Measurements from ENCODE around the gene PERCC1.

The PERCC1 gene

DNA sequence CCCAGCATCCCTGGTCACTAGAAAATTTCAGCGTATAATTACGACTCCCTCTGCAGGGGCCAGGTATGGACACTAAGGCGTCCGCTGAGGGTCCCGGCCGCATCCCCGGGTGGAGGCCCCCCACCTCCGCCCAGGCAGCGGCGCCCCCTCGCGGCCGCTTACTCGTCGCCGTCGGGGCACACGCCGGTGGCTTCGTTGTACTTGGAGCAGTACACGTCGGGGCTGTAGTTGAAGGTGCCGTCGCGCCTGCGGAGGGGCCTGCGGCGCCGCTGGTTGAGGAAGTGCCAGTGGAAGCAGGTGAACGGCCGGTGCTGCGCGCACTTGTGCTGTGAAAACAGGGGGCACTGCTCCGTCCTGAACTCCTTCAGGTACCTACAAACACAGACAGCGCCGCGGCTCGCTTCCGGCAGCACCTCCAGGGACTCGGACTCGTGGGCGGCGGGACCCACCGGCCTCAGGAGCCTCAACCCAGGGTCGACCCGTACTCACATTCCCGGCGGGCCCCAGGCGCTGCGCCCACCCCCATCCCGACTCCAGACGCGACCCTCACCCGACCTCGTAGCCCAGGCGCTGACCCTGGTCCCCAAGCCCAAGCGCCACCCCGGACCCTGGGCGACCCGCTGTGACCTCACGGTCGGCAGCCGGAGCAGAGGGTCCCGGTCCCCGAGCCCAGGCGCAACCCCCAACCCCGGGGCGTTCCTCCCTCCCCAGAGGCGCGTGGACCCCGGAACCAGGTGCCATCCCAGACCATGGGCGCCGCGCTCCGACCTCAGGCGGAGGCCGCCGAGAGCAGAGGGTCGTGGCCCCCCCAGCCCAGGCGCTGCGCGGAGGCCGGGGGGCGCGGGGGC lies 17.0 kb upstream of the PERCC1 start:
- DNase-seq, result peak; percentile 79

DNA sequence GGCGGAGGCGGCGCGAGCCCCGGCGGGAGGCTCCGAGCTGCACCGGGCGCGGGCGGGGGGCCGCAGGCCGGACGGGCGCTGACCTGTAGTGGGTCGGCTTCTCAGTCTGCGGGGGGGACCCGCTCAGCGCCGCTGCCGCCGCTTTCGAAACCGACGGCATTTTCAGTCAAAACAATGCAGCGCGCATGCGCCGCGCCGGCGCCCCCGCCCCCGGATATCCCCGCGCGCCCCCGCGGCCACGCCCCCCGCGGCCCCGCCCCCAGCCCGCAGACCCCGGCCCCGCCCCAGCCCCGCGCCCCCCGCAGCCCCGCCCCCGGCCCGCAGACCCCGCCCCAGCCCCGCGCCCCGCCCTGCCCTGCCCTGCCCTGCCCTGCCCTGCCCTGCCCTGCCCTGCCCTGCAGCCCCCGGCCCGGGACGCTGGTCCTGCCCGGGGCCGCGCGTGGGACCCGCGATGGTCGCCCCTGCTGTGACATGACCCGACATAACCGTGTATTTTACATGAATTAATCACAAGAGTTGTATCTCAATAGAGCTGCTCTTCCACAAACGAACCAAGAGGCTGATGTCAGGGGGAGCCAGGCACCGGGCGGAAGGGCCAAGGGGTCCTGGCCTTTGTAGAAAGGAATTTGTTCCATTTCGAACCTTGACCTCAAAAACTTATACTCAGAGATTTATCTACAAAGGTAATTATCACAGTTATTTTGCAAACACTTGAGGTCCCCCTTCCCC lies 16.2 kb upstream of the PERCC1 start, which contains the start of gene UNKL:
Gene UNKL, minus strand, starts transcription at position 173 of the 729 bp plus-strand sequence. Its CDS starts 13 bp downstream, at position 160.
- DNase-seq, result peak; percentile 69

DNA sequence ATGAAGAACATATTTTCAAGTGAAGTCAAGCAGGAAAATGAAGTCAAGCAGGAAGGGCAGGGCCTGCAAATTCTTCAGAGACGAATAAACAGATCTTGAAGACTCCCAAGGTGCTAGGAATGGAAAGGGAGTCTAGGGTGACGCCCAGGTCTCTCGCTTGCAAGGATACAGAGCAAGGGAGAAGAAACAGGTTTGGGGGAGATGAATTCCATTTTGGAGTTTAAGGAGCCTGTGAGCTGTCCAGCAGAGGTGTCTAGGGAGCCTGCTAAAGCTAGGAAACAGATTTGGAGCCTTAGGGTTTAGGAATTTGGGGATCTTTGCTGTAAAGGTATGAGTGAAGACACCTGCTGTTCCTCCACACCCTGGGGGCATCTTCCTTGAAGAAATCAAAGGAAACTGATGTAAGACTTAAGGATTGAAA lies 14.3 kb upstream of the PERCC1 start:
- DNase-seq, result no peak

- DNase-seq, result no peak
Measured at GRCh38 chr16:1420111-1420539, 10.8 kb upstream of the PERCC1 start.

DNA sequence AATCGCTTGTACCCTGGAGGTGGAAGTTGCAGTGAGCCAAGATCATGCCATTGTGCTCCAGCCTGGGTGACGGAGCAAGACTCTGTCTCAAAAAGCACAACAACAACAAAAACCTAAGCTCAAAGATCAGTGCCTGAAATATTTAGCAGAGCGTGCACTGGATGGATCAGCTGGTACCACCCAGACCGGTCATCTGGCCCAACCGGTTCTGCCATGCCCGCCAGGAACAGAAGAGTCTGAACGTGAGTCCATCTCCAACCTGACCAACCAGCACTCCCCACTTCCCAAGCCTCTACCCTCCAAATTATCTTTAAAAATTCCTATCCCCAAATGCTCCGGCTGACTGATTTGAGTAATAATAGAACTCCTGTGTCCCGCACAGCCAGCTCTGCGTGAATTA lies 8.8 kb upstream of the PERCC1 start:
- no peak for DNase-seq

GRCh38 chr16:1424028-1424427 lies 6.8 kb upstream of the PERCC1 start:
- DNase-seq, result no peak

DNA sequence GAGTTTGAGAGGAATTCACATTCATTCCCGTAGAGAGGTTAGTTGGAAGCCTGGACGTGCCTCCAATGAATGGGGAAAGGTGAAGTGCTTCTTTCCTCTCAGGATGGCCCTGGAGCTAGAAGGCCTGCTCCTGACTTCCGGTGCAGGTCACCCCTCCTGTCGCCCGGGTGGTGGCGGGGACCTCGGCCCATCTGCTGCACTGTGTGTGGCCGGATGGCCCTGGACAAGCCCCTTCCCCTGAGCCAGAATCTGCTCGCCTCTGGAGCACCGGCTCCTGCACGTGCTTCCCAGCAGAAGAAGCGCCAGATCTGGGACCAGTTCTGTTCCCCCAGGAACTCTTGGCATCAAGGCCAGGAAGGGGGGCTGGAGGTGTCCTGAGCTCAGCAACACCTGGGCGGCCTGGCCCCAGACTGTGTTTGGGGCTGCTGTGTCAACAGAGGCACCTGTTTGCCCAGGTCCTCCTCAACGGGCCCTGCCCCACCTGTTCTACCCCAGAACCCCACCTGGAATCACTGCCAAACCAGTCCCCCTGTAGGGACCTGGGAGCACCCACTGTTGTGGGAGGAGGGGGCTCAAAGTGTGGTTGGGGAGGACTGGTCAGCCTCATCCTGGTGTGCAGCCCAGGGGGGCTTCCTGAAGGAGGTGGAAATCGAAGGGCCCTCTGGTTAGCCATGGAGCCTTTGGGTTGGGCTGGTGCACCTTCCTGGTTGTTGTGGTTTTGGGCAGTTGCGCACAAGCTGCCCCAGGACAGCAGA lies 5.1 kb upstream of the PERCC1 start:
- DNase-seq, result no peak

DNA sequence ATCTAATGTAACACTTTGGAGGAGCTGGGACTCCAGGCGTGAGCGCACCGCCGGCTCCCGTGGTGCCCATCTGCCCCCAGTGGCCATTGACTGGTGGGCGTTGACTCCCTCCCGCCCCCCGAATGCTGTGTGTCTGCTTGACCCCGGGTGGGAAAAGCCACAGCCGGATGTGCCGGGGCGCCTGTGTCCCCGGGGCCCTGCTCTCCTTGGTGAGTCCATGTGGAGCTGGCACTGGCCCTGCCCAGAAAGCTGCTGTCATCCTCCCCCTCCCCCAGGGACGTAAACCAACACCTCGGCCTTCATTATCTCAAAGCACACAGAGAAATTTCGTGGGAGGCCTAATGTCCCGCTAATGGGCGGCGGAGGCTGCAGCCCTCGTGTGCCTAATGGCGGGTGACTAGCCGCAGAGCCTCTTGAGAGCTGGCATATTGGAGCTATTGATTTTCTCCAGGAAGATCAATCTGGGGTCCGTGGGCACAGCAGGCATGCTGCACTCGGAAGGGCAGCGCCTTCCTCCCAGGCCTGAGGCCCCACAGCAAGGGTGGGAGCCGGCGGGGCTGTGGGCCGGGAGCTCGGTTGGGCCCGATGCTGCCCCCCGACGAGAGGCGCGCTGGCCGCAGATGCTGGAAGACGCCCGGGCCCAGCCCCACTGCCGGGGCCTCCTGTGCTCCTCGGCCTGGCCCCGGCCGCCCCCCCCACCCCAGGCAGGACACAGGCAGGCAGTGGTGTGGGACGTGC lies 4.0 kb upstream of the PERCC1 start:
- no peak for DNase-seq

- no peak for DNase-seq
Measured at GRCh38 chr16:1427473-1428461, 3.1 kb upstream of the PERCC1 start.

- peak; percentile 68 for DNase-seq
Measured at GRCh38 chr16:1428511-1428910, 2.4 kb upstream of the PERCC1 start.

- DNase-seq, result no peak
Measured at GRCh38 chr16:1429012-1429411, 1.9 kb upstream of the PERCC1 start.

GRCh38 chr16:1429631-1430030 lies 1.2 kb upstream of the PERCC1 start:
- DNase-seq, result no peak

- DNase-seq, result no peak
Measured at GRCh38 chr16:1430214-1430758, 592 bp upstream of the PERCC1 start.

- no peak for DNase-seq
Measured at GRCh38 chr16:1431497-1432270, 806 bp downstream of the PERCC1 start.

DNA sequence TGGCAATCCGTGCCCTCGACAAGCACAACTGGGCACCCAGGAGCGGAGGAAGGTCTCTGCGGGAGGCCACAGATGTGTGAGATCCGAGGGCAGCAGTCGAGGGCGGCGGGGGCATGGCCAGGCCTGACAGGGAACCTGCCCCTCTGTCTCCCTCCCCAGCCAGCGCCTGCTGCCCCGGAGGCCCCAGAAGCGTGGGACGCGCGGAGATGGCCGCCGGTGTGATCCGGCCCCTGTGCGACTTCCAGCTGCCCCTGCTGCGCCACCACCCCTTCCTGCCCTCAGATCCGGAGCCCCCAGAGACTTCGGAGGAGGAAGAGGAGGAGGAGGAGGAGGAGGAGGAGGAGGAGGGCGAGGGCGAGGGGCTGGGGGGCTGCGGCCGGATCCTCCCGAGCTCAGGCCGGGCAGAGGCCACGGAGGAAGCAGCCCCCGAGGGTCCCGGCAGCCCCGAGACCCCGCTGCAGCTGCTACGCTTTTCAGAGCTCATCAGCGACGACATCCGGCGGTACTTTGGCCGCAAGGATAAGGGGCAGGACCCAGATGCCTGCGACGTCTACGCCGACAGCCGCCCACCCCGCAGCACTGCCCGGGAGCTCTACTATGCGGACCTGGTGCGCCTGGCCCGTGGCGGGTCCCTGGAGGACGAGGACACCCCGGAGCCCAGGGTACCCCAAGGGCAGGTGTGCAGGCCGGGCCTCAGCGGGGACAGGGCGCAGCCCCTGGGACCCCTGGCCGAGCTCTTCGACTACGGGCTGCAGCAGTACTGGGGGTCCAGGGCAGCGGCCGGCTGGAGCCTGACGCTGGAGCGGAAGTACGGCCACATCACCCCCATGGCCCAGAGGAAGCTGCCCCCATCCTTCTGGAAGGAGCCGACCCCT lies 1.7 kb downstream of the PERCC1 start:
- DNase-seq, result no peak

DNA sequence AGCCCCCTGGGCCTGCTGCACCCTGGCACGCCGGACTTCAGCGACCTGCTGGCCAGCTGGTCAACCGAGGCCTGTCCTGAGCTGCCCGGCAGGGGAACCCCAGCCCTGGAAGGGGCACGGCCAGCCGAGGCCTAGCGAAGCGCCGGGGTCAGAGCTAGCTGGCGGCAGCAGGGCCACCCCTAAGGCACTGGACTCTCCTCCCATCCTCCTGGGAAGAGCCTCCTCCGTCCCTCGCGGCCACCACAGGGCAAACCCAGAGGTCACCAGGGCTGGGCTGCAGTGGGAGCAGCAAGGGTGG lies 2.3 kb downstream of the PERCC1 start:
- DNase-seq, result no peak

DNA sequence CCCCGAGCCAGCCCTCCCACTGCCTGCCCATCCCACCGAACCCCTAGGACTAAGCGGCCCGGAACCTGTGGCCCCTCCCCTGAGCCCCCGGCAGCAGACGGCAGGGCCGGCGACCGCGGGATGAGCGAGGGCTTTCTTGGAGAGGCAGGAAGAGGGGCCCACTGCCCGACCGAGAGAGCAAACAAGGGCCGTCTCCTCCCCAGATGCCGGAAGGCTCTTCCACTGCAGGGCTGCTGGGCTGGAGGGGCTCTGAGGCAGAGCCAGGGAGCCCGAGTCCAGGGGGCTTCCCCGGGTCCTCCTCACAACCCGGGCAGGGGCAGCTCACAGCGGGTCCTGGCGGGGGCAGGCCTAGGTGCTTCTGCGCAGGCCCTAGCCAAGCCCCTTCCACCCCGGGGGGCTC lies 2.9 kb downstream of the PERCC1 start:
- DNase-seq, result no peak

DNA sequence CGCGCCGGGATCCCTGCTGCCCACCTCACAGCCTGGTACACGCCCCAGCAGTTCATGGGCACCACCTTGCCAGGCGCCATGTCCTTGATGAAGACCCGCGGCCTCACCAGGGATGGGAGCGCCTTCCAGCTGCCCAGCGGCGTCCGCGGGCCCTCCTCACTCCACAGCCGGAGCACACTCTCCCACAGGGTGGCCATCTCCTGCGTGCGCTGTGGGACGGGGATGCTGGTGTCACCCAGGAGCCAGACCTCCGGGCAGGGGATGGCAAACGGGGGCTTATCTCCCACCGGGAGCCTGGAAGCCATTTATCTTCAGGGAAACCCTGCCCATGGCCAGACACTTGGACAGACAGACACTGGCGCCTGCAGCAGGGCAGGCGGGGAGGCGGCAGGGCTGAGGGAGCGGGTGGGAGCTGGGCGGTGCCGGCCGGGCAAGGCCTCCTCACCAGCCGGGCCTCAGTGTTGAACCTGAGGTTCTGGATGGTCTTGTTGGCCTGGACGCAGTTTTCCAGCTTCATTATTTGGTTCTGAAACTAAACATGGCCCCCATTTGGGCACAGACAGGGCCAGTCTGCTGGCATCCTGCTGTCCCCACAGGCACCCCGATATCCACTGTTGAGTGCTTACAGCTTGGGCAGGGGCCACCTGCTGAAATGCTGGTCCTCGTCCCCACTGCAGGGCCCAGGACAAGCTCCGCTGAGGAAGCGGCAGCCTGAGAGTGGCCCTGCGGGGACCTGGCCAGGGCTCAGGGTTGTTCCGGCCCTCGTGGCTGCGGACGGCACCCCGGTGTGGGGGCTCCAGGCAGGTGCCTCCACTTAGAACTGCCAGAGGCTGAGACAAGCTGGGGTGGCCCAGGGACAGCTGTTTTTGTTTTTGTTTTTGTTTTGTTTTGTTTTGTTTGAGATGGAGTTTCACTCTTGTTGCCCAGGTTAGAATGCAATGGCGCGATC lies 4.0 kb downstream of the PERCC1 start:
- DNase-seq, result no peak

All from OCI-M1 (cell line).